NOMO-1 treated with DMSO at 0.1 percent for 48 hours (cell line): Measurements from ENCODE around the gene FNTB.

Source experiments
- DNase-seq: peaks from one replicate; lab custom pipeline; 2025; ENCODE audit not compliant: unreplicated experiment; lab: John Stamatoyannopoulos, UW

Gene FNTB

GRCh38 chr14:64953310-64953654 is 33.4 kb upstream of the FNTB start:
- no peak for DNase-seq

GRCh38 chr14:64953661-64954060 is 33.0 kb upstream of the FNTB start:
- DNase-seq, result no peak

GRCh38 chr14:64954491-64955240 is 32.0 kb upstream of the FNTB start:
- DNase-seq, result no peak

GRCh38 chr14:64955297-64955696 is 31.4 kb upstream of the FNTB start:
- DNase-seq, result no peak

- DNase-seq, result no peak
Observed at GRCh38 chr14:64956697-64957406, 29.8 kb upstream of the FNTB start.

GRCh38 chr14:64958201-64958600 is 28.5 kb upstream of the FNTB start:
- DNase-seq, result no peak

- no peak for DNase-seq
Observed at GRCh38 chr14:64958743-64959142, 28.0 kb upstream of the FNTB start.

- no peak for DNase-seq
Observed at GRCh38 chr14:64960762-64961276, 25.9 kb upstream of the FNTB start.

GRCh38 chr14:64963611-64964010 is 23.1 kb upstream of the FNTB start:
- no peak for DNase-seq

GRCh38 chr14:64965356-64966000 is 21.2 kb upstream of the FNTB start:
- no peak for DNase-seq

- DNase-seq, result no peak
Observed at GRCh38 chr14:64966976-64967375, 19.7 kb upstream of the FNTB start.

GRCh38 chr14:64968167-64968566 is 18.5 kb upstream of the FNTB start:
- no peak for DNase-seq

GRCh38 chr14:64968651-64969050 is 18.0 kb upstream of the FNTB start:
- DNase-seq, result no peak

- DNase-seq, result no peak
Observed at GRCh38 chr14:64970041-64970440, 16.7 kb upstream of the FNTB start.

GRCh38 chr14:64970776-64971477 is 15.8 kb upstream of the FNTB start:
- DNase-seq, result no peak

GRCh38 chr14:64971491-64971942 is 15.2 kb upstream of the FNTB start:
- no peak for DNase-seq

GRCh38 chr14:64971943-64972791 is 14.5 kb upstream of the FNTB start, which contains the start of gene RAB15:
Gene RAB15, minus strand, starts transcription at chr14:64972336. Its CDS starts 260 bp downstream, at chr14:64972076.
- DNase-seq, result peak; percentile 9

- DNase-seq, result no peak
Observed at GRCh38 chr14:64973026-64973442, 13.7 kb upstream of the FNTB start.

GRCh38 chr14:64973826-64974225 is 12.9 kb upstream of the FNTB start:
- DNase-seq, result no peak

GRCh38 chr14:64974563-64974962 is 12.1 kb upstream of the FNTB start:
- no peak for DNase-seq
